Fibroblast of skin of back (primary cell): Measurements from ENCODE around the gene FGF2. TPM values are rescaled to one million over a fixed set of nuclear protein-coding genes. Genes with fewer than 3 reads are reported as not detected.
"Not testable (repeated sequence)": the region's sequence is repeated elsewhere in the genome, so short reads cannot be mapped to it uniquely, and the experiment has no call there.

ENCODE experiments used
- DNase-seq: peaks from one replicate; pipeline ENCODE4 v3.0.0-alpha.2; 2013
- polyA plus RNA-seq, 2 experiments: library from polyadenylated mRNA; unstranded; fragments of 120-200 nt; gene quantifications; one replicate each; pipeline ENCODE4 v1.2.1, GENCODE V29; 2013; ENCODE audit not compliant: insufficient read length in 2 of 2

FGF2 gene
- polyA plus RNA-seq (2013, experiment 1 of 2; ENCODE audit: insufficient read length), result 24.4 TPM
- 25.2 TPM for polyA plus RNA-seq (2013, experiment 2 of 2; ENCODE audit: insufficient read length)

DNA sequence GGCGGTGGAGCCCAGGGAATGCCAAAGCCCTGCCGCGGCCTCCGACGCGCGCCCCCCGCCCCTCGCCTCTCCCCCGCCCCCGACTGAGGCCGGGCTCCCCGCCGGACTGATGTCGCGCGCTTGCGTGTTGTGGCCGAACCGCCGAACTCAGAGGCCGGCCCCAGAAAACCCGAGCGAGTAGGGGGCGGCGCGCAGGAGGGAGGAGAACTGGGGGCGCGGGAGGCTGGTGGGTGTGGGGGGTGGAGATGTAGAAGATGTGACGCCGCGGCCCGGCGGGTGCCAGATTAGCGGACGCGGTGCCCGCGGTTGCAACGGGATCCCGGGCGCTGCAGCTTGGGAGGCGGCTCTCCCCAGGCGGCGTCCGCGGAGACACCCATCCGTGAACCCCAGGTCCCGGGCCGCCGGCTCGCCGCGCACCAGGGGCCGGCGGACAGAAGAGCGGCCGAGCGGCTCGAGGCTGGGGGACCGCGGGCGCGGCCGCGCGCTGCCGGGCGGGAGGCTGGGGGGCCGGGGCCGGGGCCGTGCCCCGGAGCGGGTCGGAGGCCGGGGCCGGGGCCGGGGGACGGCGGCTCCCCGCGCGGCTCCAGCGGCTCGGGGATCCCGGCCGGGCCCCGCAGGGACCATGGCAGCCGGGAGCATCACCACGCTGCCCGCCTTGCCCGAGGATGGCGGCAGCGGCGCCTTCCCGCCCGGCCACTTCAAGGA is at the start of gene FGF2:
FGF2 (plus strand) TSS at position 279 of the 705 bp plus-strand sequence; CDS start at position 623, 344 bp downstream.
- peak; percentile 69 for DNase-seq

DNA sequence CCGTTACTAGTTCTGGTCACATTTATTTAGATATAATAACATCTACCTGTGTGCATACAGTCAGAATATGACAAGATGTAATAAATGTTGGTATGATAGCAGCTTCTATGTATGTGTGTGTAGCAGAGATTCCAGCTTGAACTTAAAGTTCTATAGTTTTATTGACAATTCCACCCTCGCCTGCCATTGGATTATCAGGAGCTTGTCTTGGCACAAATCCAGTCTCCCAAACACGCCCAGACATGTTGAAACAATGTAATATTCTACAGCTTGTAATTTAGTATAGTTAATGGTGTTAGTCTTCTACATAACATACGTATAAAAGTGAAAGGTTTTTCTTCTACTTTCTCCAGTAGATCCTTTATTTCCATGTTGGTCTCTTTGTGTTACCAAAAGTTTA is 49.7 kb upstream of the FGF2 start:
- peak; percentile 54 for DNase-seq

DNA sequence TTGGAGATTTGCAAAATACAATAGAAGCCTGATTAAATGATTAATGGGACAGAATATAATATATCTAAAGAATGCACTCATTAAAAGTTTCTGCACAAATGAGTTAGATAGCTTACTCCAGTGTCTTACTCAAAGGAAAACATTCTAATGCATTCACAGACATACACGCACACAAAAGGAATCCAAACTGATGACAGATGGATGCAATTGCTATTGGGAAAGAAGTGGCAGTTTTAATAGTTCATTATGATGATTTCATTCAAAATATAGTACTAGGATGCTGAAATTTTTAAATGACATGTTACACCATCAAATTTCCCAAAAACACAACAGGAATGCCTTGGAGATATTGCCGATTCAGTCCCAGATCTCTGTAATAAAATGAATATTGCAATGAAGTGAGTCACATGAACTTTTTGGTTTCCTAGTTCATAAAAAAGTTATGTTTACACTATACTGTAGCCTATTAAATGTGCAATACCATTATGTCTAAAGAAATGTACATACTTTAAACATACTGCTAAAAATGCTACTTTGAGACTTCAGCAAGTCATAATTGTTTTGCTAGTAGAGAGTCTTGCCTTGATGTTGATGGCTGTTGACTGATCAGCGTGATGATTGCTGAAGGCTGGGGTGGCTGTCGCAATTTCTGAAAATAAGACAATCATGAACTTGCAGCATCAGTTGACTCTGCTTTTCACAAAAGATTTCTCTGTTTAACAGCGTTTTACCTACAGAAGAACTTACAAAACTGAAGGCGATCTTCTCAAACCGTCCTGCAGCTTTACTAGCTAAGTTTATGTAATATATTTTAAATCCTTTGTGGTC is 48.6 kb upstream of the FGF2 start:
- peak; percentile 95 for DNase-seq

DNA sequence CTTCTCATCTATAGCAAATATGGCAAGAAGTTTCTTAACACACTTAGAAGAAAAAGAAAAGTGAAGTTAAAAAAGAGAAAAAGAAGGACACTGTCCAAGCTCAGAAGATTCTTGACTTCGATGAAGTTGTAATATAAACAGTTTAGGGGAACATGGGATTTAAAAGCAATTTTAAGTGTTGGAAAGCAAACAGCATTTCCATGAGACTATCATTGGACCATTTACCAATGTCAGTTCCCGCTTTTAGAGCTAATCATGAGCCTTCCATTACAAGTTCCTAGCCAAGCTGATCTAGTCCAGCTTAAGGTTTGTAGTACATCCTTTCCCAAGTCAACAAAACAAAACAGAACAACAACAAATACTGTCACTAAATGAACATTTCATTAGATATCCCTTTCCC is 45.1 kb upstream of the FGF2 start:
- DNase-seq, result no peak

DNA sequence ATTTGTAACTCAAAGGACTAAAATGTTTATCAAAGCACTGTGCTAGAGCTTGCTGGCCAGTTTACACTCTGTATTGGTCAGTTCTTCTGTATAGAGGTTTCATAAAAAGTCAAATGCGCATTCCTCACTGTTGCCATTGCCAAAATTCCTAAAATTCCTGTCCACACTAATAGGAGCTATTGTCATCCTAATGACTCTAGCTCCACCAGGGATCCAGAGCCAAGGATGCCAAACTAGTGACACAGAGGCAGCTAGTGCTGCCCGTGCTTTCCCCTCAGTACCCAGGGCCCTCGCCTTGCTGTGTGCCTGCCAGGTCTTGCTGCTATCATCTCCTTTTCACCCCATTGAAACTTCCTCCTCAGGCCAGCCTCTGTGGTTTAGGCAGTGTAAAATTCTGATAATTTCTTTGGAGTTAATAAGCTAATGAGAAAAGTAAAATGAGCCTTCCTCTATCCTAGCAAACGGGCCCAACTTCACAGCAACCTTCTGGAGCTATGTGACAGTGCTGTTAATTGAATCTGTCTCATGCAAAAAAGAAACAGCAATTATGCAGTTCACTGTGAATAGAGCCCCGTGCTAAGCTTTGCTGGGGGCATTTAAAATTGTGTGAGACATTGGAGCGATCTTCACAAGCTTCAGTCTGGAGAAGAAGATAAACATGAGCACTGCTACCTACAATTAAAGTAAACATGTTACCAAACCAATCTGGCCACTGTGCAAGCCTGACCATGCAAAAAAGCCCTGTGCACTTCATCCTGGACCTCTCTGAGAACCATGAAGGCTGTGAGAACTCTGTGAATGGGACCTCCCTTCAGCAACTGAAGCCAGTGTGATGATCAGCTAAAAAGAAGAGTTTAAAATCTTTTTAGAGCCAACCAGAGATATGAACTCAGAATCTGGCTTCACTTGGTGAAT is 43.1 kb upstream of the FGF2 start:
- DNase-seq, result peak; percentile 99

DNA sequence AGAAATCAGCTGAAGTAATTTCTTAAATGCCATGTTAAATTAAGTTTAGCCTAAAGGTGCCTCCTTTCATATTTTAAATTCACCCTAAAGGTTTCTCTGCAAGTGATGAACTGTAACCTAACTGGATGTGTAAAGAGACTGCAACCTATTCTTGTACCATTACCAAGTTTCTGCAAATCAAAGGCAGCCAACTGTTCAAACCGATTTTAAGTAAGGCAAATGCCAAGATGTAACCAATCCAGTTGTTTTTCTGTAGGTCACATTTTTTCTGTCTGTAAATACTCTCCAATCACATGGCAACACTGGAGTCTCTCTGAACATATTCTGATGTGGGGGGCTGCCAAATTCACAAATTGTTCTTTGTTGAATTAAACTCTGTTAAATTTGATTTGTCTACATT is 42.4 kb upstream of the FGF2 start:
- no peak for DNase-seq

DNA sequence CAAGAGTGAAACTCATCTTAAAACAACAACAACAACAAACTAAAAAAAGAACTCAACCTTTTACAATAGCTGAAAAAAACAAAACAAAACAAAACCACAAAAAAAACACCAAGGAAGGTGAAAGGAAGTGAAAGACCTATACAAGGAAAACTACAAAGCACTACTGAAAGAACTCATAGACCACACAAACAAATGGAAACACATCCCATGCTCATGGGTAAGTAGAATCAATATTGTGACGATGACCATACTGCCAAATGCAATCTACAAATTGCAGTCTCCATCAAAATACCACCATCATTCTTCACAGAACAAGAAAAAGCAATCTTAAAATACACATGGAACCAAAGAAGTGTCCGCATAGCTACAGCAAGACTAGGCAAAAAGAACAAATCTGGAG is 41.5 kb upstream of the FGF2 start:
- no peak for DNase-seq

DNA sequence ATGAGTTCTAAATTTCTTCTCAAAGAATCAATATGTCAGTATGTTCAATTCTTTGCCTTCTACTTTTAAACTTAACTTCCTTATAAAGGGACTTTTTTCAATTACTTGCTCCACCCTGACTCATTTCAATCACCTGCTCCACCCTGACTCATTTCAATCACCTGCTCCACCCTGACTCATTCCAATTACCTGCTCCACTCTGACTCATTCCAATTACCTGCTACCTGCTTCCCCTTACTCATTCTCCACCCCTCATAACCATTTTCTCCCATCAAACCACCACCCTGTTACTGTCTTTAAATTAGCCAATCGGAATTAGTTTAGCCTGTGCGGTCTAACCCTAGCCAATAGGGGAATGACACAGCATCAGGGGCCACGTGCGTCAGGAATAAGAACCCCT is 40.3 kb upstream of the FGF2 start:
- not testable (repeated sequence) for DNase-seq

DNA sequence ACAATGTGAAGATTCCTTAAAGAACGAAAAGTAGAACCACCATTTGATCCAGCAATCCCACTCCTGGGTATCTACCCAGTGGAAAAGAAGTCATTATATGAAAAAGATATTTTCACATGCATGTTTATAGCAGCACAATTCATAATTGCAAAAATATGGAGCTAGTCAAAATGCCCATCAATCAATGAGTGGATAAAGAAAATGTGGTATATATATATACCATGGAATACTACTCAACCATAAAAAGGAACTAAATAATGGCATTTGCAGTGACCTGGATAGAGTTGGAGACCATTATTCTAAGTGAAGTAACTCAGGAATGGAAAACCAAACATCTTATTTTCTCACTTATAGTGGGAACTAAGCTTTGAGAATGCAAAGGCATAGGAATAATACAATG is 39.7 kb upstream of the FGF2 start:
- DNase-seq, result not testable (repeated sequence)

DNA sequence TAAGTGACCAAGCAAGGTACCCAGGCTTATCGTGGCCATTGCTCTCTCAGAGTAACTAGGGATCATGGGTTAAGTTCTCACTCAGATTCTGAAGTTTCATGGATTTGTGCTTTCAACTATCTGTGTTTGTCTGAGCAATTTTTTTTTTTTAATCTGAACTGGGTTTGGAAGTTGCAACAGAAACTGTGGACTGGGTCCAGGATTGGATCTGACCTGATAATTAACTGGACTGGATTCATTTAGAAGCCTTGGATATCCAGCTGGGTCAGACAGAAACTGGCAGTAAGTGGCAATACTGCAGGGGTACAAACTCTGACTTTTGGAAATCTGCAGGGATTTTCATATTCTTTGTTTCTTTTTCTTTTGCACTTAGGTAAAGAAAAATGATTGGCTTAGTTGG is 38.7 kb upstream of the FGF2 start:
- DNase-seq, result no peak

DNA sequence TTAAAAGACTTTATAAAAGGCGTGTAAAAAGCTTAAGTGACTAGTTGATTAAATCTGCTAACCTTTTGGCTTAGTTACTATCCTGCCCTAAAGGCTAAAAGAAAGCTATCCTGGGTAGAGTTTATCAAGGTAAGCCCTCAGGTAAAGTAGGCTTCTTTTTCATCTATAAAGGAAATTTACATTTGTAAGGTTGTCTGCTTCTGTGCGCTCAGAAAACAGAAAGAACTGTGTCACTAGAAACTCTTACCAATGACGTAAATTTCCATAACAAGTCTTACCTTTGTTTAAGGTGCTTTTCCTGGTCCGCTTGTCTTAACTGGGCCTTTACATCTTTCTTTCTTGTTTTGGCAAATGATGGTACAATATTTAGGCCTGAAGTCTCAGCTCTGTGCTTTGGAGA is 37.7 kb upstream of the FGF2 start:
- no peak for DNase-seq

DNA sequence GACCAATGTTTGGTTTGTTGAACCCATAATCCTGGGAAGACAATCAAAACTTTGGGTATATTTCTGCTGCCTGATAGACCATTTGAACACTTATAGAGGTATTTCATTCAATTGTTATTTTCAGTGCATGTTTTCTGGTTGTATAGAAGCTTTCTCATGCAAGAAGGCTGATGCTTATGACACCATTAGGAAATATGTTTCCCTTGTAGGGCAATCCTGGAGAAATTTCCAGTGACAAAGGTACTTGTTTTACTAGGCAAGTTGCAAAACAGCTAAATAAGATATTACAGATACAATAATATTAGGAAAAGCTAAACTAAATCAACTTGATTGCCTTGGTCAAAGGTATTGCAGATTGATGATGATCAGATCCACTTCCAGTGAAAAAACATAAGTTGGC is 32.8 kb upstream of the FGF2 start:
- DNase-seq, result no peak

DNA sequence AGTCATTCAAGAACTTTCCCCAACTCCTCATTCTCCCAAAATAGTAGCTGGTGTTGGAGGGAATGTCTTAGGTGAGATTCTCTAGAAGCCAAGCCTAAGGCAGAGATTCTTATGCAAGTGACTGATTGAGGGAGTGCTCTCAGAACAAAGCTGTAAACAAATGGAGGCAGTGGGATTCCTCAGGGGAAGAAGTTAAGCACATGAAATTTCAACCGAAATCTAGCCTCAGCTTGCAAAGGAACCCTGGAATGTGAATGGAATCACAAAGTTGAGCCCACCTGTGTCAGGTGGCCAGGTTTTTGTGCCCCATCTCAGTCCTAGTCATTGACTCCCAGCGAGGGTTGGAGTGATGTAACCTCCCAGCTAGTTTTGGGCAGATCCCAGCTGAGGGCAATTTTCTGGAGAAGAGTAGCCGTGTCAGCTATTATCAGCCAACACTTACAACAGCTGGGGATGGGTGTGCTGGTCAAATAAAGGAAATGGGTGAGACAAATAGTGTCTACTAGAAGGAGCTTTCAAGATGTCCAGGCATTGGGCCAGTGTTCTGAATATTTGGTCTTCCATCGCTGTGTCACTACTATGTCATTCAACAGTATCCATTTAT is 29.7 kb upstream of the FGF2 start:
- no peak for DNase-seq

DNA sequence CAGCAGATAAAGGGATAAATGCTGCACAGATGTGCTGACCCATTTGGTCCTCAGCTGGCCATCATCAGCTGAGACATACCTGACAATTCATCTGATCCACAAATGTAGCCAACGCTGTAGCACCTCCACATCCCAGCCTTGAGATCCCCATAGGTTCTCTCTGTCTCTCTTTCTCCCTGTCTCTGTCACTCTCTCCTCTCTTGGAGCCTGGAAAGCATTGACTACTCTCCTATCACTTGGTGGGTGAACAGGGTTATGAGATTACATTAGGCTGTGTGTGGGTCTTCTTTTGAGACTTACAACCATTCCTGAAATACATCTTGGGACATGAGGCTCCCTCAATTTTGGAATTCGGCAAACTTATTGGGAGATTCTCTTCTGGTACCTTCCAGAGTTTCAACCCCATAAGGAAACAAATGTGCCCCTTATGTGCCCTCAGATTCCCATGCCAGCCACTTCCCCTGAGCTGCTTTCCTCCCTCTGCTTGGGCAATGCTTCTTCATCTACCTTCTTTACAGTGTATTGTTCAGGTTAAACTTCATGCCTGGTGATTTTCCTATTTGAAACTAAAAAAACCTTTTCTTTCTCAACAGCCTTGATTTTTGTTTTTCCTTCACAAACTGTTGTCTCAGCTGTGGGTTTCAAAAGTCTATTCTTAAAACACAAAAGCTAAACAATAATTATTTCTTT is 29.1 kb upstream of the FGF2 start:
- DNase-seq, result no peak

DNA sequence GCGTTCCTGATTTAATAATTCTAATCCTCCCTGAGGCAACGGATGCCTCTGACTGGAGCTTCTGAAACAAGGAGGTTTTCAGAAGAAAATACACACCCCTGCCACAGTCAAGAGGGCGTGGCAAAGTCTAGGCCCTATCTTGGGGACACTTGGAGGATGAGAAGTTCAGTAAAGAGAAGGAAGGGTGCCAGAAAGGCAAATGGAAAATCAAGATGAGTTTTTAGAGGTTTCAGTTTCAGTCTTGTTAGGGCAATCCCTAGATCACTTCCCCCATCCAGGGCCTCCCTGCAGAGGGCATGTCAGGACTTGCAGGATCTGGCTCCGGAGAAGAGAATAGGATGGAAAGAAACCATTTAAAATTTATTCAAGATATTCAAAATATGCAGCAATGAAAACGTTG is 28.5 kb upstream of the FGF2 start:
- peak; percentile 93 for DNase-seq

DNA sequence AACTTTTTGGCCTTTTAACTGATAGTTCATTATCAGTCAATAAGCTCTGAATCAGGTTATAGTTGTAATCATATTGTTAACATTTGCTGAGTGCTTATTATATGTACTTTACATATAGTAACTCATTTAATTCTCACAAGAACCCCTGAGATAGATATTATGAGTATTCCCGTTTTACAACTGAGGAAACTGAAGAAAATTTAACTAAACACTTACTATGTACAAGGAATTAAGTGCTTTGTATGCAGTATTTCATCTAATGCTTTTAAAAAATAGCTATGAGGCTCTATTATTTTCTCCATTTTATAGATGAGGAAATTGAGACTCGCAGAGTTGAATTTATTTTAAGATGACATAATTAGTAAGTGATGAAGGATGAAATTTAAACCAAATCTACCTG is 27.7 kb upstream of the FGF2 start:
- no peak for DNase-seq

DNA sequence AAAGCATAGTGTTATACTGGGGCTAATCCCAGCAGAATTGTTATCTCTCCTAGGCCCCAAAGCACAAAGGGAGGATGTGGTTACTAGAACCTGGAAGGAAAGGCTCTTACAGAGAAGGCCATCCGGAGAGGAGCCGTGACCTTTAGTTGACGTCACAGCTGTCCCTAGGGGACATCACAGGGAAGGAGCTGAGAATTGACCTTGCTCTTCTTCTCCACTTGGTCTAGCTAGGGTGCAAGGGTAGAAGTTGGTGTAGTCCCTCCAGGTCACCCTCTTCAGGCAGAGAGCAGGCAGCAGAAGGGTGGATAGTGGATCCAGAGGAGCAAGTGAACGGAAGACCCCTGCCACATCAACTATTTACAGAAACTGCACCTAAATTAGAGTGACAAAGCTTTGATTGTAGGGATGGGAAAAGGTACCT is 22.8 kb upstream of the FGF2 start:
- no peak for DNase-seq

DNA sequence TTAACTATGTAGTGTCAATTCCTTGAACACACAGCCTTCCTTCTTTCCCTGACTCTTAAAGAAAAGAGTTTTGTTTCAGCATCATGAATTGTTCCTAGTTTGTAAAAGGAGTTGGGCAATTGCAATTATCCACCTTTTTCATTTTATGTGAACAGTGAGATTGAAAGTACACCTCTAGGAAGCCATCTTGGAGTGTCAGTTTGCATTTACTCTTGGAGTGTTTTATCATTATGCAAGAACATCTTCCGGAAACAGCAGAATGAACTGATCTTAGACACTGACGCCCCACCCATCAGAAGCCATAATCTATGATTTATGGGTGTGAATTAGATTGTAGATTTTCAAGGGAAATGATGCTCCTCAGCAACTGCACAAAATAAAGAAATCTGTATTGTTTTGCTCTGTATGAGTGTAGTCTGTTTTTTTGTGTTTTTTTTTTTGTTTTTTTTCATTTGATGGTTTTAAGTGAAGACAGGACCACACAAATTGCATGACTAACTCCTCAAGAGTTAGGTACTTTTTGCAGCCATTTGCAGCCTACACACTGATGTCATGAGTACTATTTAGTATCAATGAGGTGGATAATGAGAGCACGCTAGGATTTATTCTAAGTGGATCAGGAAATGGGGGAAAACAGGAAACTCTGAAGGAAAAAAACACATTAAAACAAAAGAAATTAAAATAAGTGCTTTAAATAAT is 19.5 kb upstream of the FGF2 start:
- DNase-seq, result no peak

DNA sequence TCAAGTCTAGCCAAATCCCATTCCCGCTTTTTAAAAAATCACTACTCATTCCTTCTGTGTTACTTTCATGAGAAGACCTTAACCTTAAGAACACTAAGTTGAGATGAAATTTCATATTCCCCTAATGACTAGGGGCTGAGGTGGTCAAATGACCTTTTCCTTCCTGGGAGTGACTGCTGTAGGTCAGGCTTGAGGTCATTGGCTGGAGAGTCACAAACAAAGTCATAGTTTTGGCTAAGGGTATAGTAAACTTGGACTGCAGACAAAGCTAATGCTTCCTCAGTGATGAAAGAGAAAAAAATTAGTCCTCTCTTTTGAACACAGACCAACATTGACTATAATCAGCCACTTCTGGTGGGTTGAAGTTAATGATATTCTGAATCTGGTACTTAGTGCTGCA is 16.0 kb upstream of the FGF2 start:
- no peak for DNase-seq

DNA sequence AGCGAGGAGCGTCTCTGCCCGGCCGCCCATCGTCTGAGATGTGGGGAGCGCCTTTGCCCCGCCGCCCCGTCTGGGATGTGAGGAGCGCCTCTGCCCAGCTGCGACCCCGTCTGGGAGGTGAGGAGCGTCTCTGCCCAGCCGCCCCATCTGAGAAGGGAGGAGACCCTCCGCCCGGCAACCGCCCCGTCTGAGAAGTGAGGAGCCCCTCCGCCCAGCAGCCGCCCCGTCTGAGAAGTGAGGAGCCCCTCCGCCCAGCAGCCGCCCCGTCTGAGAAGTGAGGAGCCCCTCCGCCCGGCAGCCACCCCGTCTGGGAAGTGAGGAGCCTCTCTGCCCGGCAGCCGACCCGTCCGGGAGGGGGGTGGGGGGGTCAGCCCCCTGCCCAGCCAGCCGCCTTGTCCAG is 14.8 kb upstream of the FGF2 start:
- DNase-seq, result not testable (repeated sequence)

DNA sequence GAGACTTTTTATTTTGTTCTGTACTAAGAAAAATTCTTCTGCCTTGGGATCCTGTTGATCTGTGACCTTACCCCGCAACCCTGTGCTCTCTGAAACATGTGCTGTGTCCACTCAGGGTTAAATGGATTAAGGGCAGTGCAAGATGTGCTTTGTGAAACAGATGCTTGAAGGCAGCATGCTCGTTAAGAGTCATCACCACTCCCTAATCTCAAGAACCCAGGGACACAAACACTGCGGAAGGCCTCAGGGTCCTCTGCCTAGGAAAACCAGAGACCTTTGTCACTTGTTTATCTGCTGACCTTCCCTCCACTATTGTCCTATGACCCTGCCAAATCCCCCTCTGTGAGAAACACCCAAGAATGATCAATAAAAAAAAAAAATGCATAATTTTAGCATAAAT is 13.8 kb upstream of the FGF2 start:
- DNase-seq, result not testable (repeated sequence)
